Caco-2 (cell line): ENCODE results near the gene DSG2. TPM values are rescaled to one million over a fixed set of nuclear protein-coding genes. Genes with fewer than 3 reads are reported as not detected.
A peak's percentile ranks its signal among the peaks of the same experiment; 100 is the strongest.
"Not testable (repeated sequence)": the region's sequence is repeated elsewhere in the genome, so short reads cannot be mapped to it uniquely, and the experiment has no call there.

Experiments
- BruUV-seq: library from RNA; stranded (reverse); fragments of 400-500 nt; replicated peaks from 2 replicates; lab custom pipeline; 2021; lab: Mats Ljungman, UMichigan
- CTCF ChIA-PET: fragments of 300-600 bp; sonication (Branson Sonifier 250); formaldehyde crosslinking; loops from one replicate; lab custom pipeline; 2022; ENCODE audit warnings: antibody characterized with exemption; lab: Charles Lee
- POLR2A ChIA-PET: fragments of 300-600 bp; sonication (Branson Sonifier 250); formaldehyde crosslinking; loops from one replicate; lab custom pipeline; 2022; ENCODE audit warnings: antibody characterized with exemption; lab: Charles Lee
- DNase-seq, 2 experiments: peaks; one replicate each; pipeline versions ENCODE4 v3.0.0 to v3.0.0-alpha.2; 2020 to 2022
- H3K27me3 ChIP-seq: replicated peaks from 2 replicates; pipeline ENCODE4 v1.6.0; 2011; ENCODE audit warnings: low read length; ENCODE audit not compliant: control insufficient read depth, insufficient read depth
- H3K36me3 ChIP-seq: 2 replicates; pipeline ENCODE4 v1.5.1; 2011; ENCODE audit warnings: low read length; ENCODE audit not compliant: control insufficient read depth, insufficient read depth
- H3K4me1 ChIP-seq: fragments of 250-450 bp; sonication (Bioruptor Pico); 2 replicates; pipeline ENCODE4 v1.5.1; 2020; ENCODE audit warnings: mild to moderate bottlenecking
- H3K4me3 ChIP-seq: 2 replicates; pipeline ENCODE4 v1.5.1; 2011; ENCODE audit warnings: low read depth, mild to moderate bottlenecking, control low read depth, low read length
- H3K9me3 ChIP-seq: fragments of 250-450 bp; sonication (Bioruptor Pico); 2 replicates; pipeline ENCODE4 v1.5.1; 2020; ENCODE audit warnings: mild to moderate bottlenecking, moderate library complexity
- H3K27ac Mint-ChIP-seq: one replicate; pipeline ENCODE4 v1.8.0; 2022; ENCODE audit warnings: mixed read lengths; ENCODE audit not compliant: unreplicated experiment
- H3K27me3 Mint-ChIP-seq: one replicate; pipeline ENCODE4 v1.8.0; 2022; ENCODE audit warnings: mixed read lengths; ENCODE audit not compliant: insufficient read depth, unreplicated experiment
- H3K36me3 Mint-ChIP-seq: one replicate; pipeline ENCODE4 v1.8.0; 2022; ENCODE audit warnings: mild to moderate bottlenecking, mixed read lengths; ENCODE audit not compliant: insufficient read depth, unreplicated experiment
- H3K4me1 Mint-ChIP-seq: one replicate; pipeline ENCODE4 v1.8.0; 2022; ENCODE audit warnings: low read depth, mixed read lengths; ENCODE audit not compliant: unreplicated experiment
- H3K4me3 Mint-ChIP-seq: one replicate; pipeline ENCODE4 v1.8.0; 2022; ENCODE audit warnings: mild to moderate bottlenecking, moderate library complexity, mixed read lengths; ENCODE audit not compliant: unreplicated experiment
- H3K9me3 Mint-ChIP-seq: one replicate; pipeline ENCODE4 v1.8.0; 2022; ENCODE audit warnings: mixed read lengths; ENCODE audit not compliant: unreplicated experiment
- CTCF ChIP-seq, 2 experiments: fragments of 200-600 bp in 1 of 2; IDR thresholded peaks; 1 replicate in 1 of 2; 2 replicates in 1 of 2; pipeline versions ENCODE4 v1.5.1 to v1.8.0; 2011 to 2022; ENCODE audit warnings: antibody characterized with exemption in 1 of 2, control low read depth in 1 of 2, inconsistent platforms in 1 of 2, low read depth in 1 of 2, low read length in 1 of 2, mild to moderate bottlenecking in 1 of 2, moderate library complexity in 1 of 2; ENCODE audit not compliant: insufficient read depth in 1 of 2, severe bottlenecking in 1 of 2, unreplicated experiment in 1 of 2
- intact Hi-C: fragments of 100-400 bp; cut with micrococcal nuclease; formaldehyde crosslinking; loops from one replicate; pipeline ENCODE4 v1.10.0; 2022; ENCODE audit not compliant: unreplicated experiment
- total RNA-seq: library from RNA; stranded (reverse); gene quantifications from 2 replicates; pipeline ENCODE4 v1.2.3, GENCODE V29; 2022

DSG2 gene
- total RNA-seq, 1 experiment from 2014 or later: 32.1 TPM

- H3K36me3 ChIP-seq: no peaks in the 10 kb centered on the region
- Mint-ChIP-seq H3K36me3 (no peaks in the 10 kb centered on the region), H3K4me1 (peaks cover 6% of the 10 kb centered on the region), H3K27me3 (no peaks in the 10 kb centered on the region), H3K27ac (no peak overlapping the region), H3K9me3 (no peaks in the 10 kb centered on the region), H3K4me3 (no peak overlapping the region)
- peaks cover 15% of the 10 kb centered on the region for H3K4me1 ChIP-seq
- ChIA-PET CTCF (interaction anchor here (0.6 kb wide), 1 partner anchor 20 kb away, joined by 4 read pairs; no protein-coding TSS in a partner anchor), POLR2A (no interaction called here)
- intact Hi-C loops: loop anchor here (1.0 kb wide), 1 partner anchor 82 kb away; no protein-coding TSS in a partner anchor
- DNase-seq: no peak
- BruUV-seq: no TSS peak
- H3K4me3 ChIP-seq: no peak overlapping the region
- no peaks in the 10 kb centered on the region for H3K27me3 ChIP-seq
- no peaks in the 10 kb centered on the region for H3K9me3 ChIP-seq
- TF ChIP-seq CTCF (IDR thresholded peaks at IDR 0.05; ENCODE audit: insufficient read depth in 1 of 2, low read depth in 1 of 2, low read length in 1 of 2, severe bottlenecking in 1 of 2, unreplicated experiment in 1 of 2): peak in 1 of 2 experiments; percentile 25
Measured at GRCh38 chr18:31506024-31506742, 8.2 kb downstream of the DSG2 start.

GRCh38 chr18:31507124-31507523 lies 9.1 kb downstream of the DSG2 start:
- POLR2A ChIA-PET, H3K9me3 Mint-ChIP-seq, H3K27me3 Mint-ChIP-seq, H3K4me3 ChIP-seq, H3K36me3 ChIP-seq, CTCF ChIA-PET, H3K4me1 Mint-ChIP-seq, H3K4me3 Mint-ChIP-seq, H3K27me3 ChIP-seq, DNase-seq, H3K36me3 Mint-ChIP-seq, BruUV-seq, intact Hi-C loops, H3K9me3 ChIP-seq, H3K27ac Mint-ChIP-seq: not testable (repeated sequence)
- H3K4me1 ChIP-seq: peaks cover 24% of the 10 kb centered on the region

GRCh38 chr18:31508781-31509180 lies 10.8 kb downstream of the DSG2 start:
- no peaks in the 10 kb centered on the region for H3K9me3 ChIP-seq

More at GRCh38 chr18:31508781-31509180, 10.8 kb downstream of the DSG2 start:
- H3K9me3 Mint-ChIP-seq: no peaks in the 10 kb centered on the region
- Histone ChIP-seq H3K4me1 (peaks cover 35% of the 10 kb centered on the region), H3K27me3 (no peaks in the 10 kb centered on the region), H3K36me3 (no peaks in the 10 kb centered on the region), H3K4me3 (no peak overlapping the region)
- H3K36me3 Mint-ChIP-seq: no peaks in the 10 kb centered on the region
- no peak for DNase-seq
- POLR2A ChIA-PET: no interaction called here
- H3K4me3 Mint-ChIP-seq: no peak overlapping the region
- H3K27me3 Mint-ChIP-seq: no peaks in the 10 kb centered on the region
- CTCF ChIA-PET: no interaction called here
- no peak for TF ChIP-seq CTCF (IDR thresholded peaks at IDR 0.05; ENCODE audit: insufficient read depth in 1 of 2, low read depth in 1 of 2, low read length in 1 of 2, severe bottlenecking in 1 of 2, unreplicated experiment in 1 of 2)
- no TSS peak for BruUV-seq
- H3K4me1 Mint-ChIP-seq: peaks cover 15% of the 10 kb centered on the region
- intact Hi-C loops: no loop called here
- no peak overlapping the region for H3K27ac Mint-ChIP-seq
